Fibroblast of lung (primary cell): Measurements from ENCODE around the gene GDI1. TPM values are rescaled to one million over a fixed set of nuclear protein-coding genes. Genes with fewer than 3 reads are reported as not detected.

Experiments
- DNase-seq, 2 donors: peaks; one replicate each; pipeline versions ENCODE4 v3.0.0 to v3.0.0-alpha.2; 2010; ENCODE audit warnings: low read depth in 2 of 2
- H2AFZ ChIP-seq: 2 replicates; pipeline ENCODE4 v1.5.1; 2012; ENCODE audit warnings: low read length, control low read depth, inconsistent platforms
- H3K27ac ChIP-seq: 2 replicates; pipeline ENCODE4 v1.5.1; 2011; ENCODE audit warnings: low read length, control low read depth; ENCODE audit not compliant: insufficient read depth
- H3K27me3 ChIP-seq: 2 replicates; pipeline ENCODE4 v1.5.1; 2011; ENCODE audit warnings: mild to moderate bottlenecking, low read length; ENCODE audit not compliant: control insufficient read depth, insufficient read depth
- H3K36me3 ChIP-seq: 2 replicates; pipeline ENCODE4 v1.5.1; 2011; ENCODE audit warnings: low read length; ENCODE audit not compliant: control insufficient read depth, insufficient read depth
- H3K4me1 ChIP-seq: 2 replicates; pipeline ENCODE4 v1.5.1; 2011; ENCODE audit warnings: low read length; ENCODE audit not compliant: control insufficient read depth, insufficient read depth; ENCODE audit errors: extremely low read depth
- H3K4me2 ChIP-seq: 2 replicates; pipeline ENCODE4 v1.5.1; 2011; ENCODE audit warnings: low read length, control low read depth; ENCODE audit not compliant: insufficient read depth; ENCODE audit errors: extremely low read depth
- H3K4me3 ChIP-seq, 4 experiments: fragments of 200-600 bp in 1 of 4; sonication (generic) in 1 of 4; replicated peaks in 1 of 4; 2 replicates each; pipeline ENCODE4 v1.5.1; 2011 to 2016; ENCODE audit warnings: low read length in 4 of 4, low read depth in 3 of 4, mild to moderate bottlenecking in 3 of 4, control low read depth in 2 of 4, inconsistent platforms in 1 of 4, mixed read lengths in 1 of 4; ENCODE audit not compliant: insufficient read depth in 1 of 4; ENCODE audit errors: control extremely low read depth in 1 of 4
- H3K79me2 ChIP-seq: 2 replicates; pipeline ENCODE4 v1.5.1; 2012; ENCODE audit warnings: mild to moderate bottlenecking, low read length, inconsistent platforms; ENCODE audit not compliant: control insufficient read depth, insufficient read depth
- H3K9ac ChIP-seq: 2 replicates; pipeline ENCODE4 v1.5.1; 2011; ENCODE audit warnings: mild to moderate bottlenecking, low read length, control low read depth; ENCODE audit not compliant: insufficient read depth
- H3K9me3 ChIP-seq: 2 replicates; pipeline ENCODE4 v1.5.1; 2012; ENCODE audit warnings: low read depth, low read length; ENCODE audit not compliant: control insufficient read depth, insufficient read depth
- H4K20me1 ChIP-seq: 2 replicates; pipeline ENCODE4 v1.5.1; 2011; ENCODE audit warnings: low read length; ENCODE audit not compliant: control insufficient read depth, insufficient read depth; ENCODE audit errors: extremely low read depth
- EZH2 ChIP-seq: IDR thresholded peaks from 2 replicates; pipeline ENCODE4 v1.5.1; 2012; ENCODE audit warnings: low read length, control low read depth, mild to moderate bottlenecking; ENCODE audit errors: missing control alignments
- polyA plus RNA-seq, 2 donors: library from polyadenylated mRNA; depleted of rRNA in 1 of 2; stranded (reverse) in 1 of 2; unstranded in 1 of 2; fragments of >200 nt; gene quantifications; 2 replicates each; pipeline ENCODE4 v1.2.1, GENCODE V29; 2011 to 2012; ENCODE audit warnings: missing spikeins in 1 of 2
- total RNA-seq: library from RNA; depleted of rRNA; stranded (reverse); fragments of >200 nt; gene quantifications from 2 replicates; pipeline ENCODE4 v1.2.1, GENCODE V29; 2014
- TF ChIP-seq, protein P1 (sequence below), 2 donors: IDR thresholded peaks in 1 of 2; conservative IDR thresholded peaks in 1 of 2; 1 replicate in 1 of 2; 2 replicates in 1 of 2; pipeline ENCODE4 v1.5.1; 2011 to 2012; ENCODE audit warnings: low read length in 2 of 2, control low read depth in 1 of 2, inconsistent platforms in 1 of 2, low read depth in 1 of 2, mild to moderate bottlenecking in 1 of 2

Gene GDI1
- total and polyA plus RNA-seq, 2 donors (not counting 1 experiment from before 2014, with no cell fraction given) = 86.5 to 134 TPM

DNA sequence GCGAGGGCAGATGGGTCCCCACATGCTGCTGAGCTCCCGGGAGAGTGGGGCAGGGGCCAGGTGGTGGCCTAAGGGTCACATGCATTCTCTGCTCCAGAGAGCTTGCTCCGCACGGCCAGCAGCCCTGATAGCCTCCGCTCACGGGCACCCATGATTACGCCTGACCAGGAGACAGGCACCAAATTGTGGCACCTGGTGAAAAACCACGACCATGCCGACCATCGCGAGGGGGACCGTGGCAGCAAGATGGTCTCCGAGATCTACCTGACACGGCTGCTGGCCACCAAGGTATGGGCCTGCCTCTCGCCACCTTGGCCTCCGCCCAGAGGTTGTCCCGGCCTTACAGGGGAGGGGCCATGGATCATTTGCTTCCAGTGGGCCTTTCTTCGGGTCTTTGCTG, 32.9 kb downstream of the GDI1 start:
- H3K4me2 ChIP-seq = no peak overlapping the region
- no peak overlapping the region for H2AFZ ChIP-seq
- H4K20me1 ChIP-seq = no peaks in the 10 kb centered on the region
- TF ChIP-seq, protein P1, sequence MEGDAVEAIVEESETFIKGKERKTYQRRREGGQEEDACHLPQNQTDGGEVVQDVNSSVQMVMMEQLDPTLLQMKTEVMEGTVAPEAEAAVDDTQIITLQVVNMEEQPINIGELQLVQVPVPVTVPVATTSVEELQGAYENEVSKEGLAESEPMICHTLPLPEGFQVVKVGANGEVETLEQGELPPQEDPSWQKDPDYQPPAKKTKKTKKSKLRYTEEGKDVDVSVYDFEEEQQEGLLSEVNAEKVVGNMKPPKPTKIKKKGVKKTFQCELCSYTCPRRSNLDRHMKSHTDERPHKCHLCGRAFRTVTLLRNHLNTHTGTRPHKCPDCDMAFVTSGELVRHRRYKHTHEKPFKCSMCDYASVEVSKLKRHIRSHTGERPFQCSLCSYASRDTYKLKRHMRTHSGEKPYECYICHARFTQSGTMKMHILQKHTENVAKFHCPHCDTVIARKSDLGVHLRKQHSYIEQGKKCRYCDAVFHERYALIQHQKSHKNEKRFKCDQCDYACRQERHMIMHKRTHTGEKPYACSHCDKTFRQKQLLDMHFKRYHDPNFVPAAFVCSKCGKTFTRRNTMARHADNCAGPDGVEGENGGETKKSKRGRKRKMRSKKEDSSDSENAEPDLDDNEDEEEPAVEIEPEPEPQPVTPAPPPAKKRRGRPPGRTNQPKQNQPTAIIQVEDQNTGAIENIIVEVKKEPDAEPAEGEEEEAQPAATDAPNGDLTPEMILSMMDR (conservative IDR thresholded peaks at IDR 0.05 in 1 of 2, IDR thresholded peaks at IDR 0.05 in 1 of 2; ENCODE audit: low read depth in 1 of 2, low read length in 2 of 2) = no peak
- TF ChIP-seq EZH2 = no peak
- H3K4me1 ChIP-seq = no peaks in the 10 kb centered on the region
- no peak overlapping the region for H3K9ac ChIP-seq
- H3K27me3 ChIP-seq = no peaks in the 10 kb centered on the region
- no peak overlapping the region for H3K27ac ChIP-seq
- no peaks in the 10 kb centered on the region for H3K79me2 ChIP-seq
- no peak overlapping the region for H3K4me3 ChIP-seq
- H3K36me3 ChIP-seq = peaks cover 21% of the 10 kb centered on the region
- no peaks in the 10 kb centered on the region for H3K9me3 ChIP-seq
- DNase-seq = no peak

DNA sequence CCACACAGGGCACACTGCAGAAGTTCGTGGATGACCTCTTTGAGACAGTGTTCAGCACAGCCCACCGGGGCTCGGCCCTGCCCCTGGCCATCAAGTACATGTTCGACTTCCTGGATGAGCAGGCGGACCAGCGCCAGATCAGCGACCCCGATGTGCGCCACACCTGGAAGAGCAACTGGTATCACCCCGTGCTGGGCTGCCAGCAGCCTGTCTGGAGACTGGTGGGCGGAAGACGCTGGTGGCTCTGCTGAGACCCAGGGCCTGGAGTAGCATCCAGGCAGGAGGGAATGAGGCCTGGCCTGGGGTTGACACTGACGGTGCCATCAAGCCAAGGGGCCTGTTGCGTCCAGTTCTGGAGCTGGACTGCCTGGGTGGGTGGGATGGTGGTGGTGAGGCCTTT, 33.5 kb downstream of the GDI1 start:
- no peaks in the 10 kb centered on the region for H3K27me3 ChIP-seq
- no peak overlapping the region for H2AFZ ChIP-seq
- no peak overlapping the region for H3K4me3 ChIP-seq
- no peaks in the 10 kb centered on the region for H3K4me1 ChIP-seq
- H3K9me3 ChIP-seq = no peaks in the 10 kb centered on the region
- H3K9ac ChIP-seq = no peak overlapping the region
- no peaks in the 10 kb centered on the region for H4K20me1 ChIP-seq
- H3K27ac ChIP-seq = no peak overlapping the region
- H3K4me2 ChIP-seq = no peak overlapping the region
- no peak for DNase-seq
- H3K36me3 ChIP-seq = peaks cover 21% of the 10 kb centered on the region
- no peak for TF ChIP-seq EZH2
- TF ChIP-seq, protein P1 (conservative IDR thresholded peaks at IDR 0.05 in 1 of 2, IDR thresholded peaks at IDR 0.05 in 1 of 2; ENCODE audit: low read depth in 1 of 2, low read length in 2 of 2) = no peak
- H3K79me2 ChIP-seq = no peaks in the 10 kb centered on the region

DNA sequence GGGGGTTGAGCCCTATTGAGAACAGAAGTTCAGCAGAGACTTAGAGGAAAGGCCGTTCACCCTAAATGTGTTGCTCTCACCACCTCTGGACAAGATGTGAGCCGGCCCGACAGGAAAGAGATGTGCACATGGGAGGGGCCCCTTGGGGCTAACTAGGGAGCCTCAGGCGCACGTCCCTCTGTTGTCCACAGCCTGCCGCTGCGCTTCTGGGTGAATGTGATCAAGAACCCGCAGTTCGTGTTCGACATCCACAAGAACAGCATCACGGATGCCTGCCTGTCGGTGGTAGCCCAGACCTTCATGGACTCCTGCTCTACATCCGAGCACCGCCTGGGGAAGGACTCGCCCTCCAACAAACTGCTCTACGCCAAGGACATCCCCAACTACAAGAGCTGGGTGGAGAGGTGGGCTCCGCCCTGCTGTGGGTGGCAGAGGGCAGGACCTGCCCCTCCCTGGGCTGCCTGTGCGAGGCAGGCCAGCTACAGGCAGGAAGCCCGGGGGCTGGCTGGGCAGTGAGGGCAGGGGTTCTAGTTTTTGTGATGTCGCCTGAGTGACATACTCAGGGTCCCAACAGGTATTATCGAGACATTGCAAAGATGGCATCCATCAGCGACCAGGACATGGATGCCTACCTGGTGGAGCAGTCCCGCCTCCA, 34.1 kb downstream of the GDI1 start:
- H3K36me3 ChIP-seq = peaks cover 21% of the 10 kb centered on the region
- no peaks in the 10 kb centered on the region for H3K79me2 ChIP-seq
- no peak for TF ChIP-seq EZH2
- TF ChIP-seq, protein P1 (conservative IDR thresholded peaks at IDR 0.05 in 1 of 2, IDR thresholded peaks at IDR 0.05 in 1 of 2; ENCODE audit: low read depth in 1 of 2, low read length in 2 of 2) = no peak
- no peaks in the 10 kb centered on the region for H3K4me1 ChIP-seq
- H3K27ac ChIP-seq = no peak overlapping the region
- no peak overlapping the region for H2AFZ ChIP-seq
- H4K20me1 ChIP-seq = no peaks in the 10 kb centered on the region
- H3K4me3 ChIP-seq = no peak overlapping the region
- no peaks in the 10 kb centered on the region for H3K27me3 ChIP-seq
- H3K4me2 ChIP-seq = no peak overlapping the region
- no peak overlapping the region for H3K9ac ChIP-seq
- no peaks in the 10 kb centered on the region for H3K9me3 ChIP-seq
- DNase-seq = no peak
